NCI-H2107 (cell line): Measurements from ENCODE around the gene TJP2.
"Not testable (repeated sequence)": the region's sequence is repeated elsewhere in the genome, so short reads cannot be mapped to it uniquely, and the experiment has no call there.

Experiments used
- DNase-seq: peaks from one replicate; lab custom pipeline; 2025; lab: John Stamatoyannopoulos, UW

TJP2 gene

GRCh38 chr9:69158471-69158870, 15.6 kb upstream of the TJP2 start:
- DNase-seq = no peak

GRCh38 chr9:69164573-69164972, 9.5 kb upstream of the TJP2 start:
- DNase-seq = not testable (repeated sequence)

DNA sequence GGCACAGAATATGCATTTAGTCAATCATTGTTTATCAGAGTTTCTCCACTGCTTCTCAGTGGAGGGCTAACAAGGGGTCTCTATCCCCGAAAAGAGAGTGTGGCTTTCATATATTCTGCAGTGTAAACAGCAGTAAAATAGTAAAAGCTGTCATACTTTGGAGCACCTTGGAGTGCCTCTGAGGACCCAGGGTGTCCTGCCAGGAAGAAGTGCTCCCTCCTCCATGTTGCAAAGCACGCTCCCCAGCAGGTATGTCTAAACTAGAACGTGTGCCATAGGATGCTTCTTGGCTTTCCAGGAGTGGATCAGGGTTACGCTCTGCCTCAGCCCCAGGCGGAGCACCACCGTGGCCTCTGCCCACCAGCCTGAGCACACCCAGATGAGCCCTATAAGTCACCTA, 8.5 kb upstream of the TJP2 start:
- DNase-seq = no peak

GRCh38 chr9:69168709-69169217, 5.3 kb upstream of the TJP2 start:
- DNase-seq = no peak

DNA sequence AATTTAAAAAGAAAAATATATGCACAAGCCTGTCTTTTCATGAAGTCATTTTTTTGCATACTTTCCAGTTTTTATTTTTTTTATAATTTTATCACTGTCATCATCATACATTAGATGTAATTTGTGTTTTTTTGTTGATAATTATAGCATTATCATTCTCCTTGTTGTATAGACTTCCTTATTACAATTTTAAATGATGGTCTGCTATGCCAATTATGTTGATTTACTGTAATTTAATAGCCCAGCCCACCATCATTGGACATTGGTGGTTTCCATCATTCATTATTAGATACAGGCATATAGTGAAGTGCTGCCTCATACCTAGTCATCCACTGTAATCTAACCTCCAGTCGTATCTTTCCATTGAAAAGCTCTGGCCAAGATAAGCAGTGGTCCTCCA, 3.8 kb upstream of the TJP2 start:
- no peak for DNase-seq

DNA sequence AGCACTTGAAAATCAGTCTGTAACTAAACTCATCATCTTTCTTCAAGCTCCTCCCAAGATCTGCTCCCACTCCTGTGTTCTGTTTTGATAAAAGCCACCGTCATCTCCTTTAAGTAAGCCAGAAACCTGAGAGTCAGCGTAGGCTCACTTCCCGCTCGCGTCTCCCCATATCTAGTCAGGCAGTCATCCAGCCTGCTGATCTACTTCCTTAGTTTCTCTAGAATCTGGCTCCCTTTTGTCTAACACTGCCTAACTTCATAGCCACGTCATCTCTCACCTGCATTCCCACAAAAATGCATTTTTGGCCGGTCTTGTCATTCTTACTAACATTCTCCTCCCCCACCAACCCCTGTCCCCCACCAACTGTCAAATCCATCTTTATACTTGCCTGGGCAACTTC, 3.0 kb upstream of the TJP2 start:
- no peak for DNase-seq

DNA sequence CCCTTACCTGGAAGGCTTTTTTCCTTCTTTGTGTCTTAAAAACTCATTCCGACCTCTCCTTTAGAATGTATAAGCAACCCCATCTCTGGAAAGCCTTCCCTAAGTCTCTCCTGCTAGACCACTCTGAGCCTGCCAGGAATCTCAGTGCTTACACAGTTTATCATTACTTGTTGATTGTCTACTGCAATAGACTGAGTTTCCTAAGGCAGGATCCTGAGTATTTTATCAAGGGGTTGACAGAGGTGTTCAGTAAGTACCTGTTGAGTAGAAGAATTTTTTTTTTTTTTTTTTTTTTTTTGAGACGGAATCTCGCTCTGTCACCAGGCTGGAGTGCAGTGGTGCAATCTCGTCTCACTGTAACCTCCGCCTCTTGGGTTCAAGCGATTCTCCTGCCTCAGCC, 2.6 kb upstream of the TJP2 start:
- no peak for DNase-seq

- DNase-seq = no peak
Measured at GRCh38 chr9:69172895-69173294, 1.2 kb upstream of the TJP2 start.

GRCh38 chr9:69173497-69173890, 583 bp upstream of the TJP2 start:
- DNase-seq = no peak

DNA sequence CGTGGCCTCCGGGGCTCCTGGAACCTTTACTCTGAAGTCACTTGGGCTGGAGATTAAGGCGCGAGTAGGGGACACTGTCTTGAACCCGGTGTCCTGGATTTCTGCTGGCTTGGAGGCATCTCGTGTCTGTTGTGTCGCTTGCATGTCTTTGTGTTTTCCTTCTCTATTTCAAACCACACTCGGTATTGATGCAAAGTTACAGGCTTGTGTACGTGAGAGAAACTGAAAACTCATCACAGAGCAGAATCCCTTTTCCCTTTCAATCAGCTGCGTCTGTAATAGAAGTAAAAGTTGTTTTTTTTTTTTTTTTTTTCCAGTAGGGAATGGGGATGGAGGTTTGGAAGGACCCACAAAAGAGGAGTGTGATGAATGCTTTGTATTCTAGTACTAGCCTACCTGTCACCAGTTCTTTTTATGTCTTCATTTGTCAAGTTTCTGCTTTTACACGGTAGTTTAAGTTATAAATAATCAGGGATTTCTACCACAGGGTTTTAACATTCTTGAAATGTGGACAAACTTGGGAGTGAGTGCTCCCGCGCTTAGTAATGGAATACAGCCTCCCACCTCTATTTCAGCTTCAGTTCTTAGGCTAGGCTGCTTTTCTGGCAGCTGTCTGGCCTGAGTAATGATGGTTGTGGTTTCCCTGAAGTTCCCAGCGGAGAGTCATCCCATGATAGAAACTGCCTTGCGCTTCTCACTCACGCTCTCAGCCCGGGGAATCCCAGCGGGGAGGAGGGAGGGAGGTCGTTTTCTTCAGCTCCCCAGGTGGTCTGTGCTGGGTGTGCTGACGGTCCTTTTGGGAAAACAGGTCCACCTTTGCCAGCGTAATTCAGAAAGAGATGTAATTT, 763 bp downstream of the TJP2 start:
- no peak for DNase-seq

GRCh38 chr9:69175486-69175885, 1.4 kb downstream of the TJP2 start:
- DNase-seq = no peak

GRCh38 chr9:69176471-69177171, 2.5 kb downstream of the TJP2 start:
- DNase-seq = no peak

GRCh38 chr9:69178583-69179011, 4.5 kb downstream of the TJP2 start:
- no peak for DNase-seq

GRCh38 chr9:69179037-69179436, 5.0 kb downstream of the TJP2 start:
- DNase-seq = no peak

- no peak for DNase-seq
Measured at GRCh38 chr9:69180200-69180599, 6.1 kb downstream of the TJP2 start.

GRCh38 chr9:69180670-69181069, 6.6 kb downstream of the TJP2 start:
- no peak for DNase-seq

DNA sequence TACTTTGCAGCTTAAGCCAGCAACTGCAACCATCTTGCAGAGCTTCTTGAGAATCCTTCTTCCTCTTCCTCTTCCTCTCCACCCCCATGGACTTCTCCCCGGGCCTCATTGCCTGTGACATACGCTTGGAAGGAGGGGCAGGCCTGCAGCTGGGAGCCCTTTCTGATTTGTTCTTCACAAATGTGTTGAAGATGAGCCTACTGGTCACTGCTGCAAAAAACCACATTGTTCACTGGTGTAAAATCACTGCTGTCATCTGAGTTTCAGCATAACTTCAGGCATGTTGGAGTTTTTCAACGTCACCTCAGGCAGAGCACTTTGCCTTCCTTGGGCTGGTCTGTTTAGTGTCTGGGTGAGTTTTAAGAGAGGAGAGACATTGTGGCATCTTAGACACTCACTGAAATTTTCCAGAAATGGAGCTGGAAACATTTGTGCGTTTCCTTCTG, 7.9 kb downstream of the TJP2 start:
- no peak for DNase-seq

- no peak for DNase-seq
Measured at GRCh38 chr9:69184266-69184665, 10.2 kb downstream of the TJP2 start.

DNA sequence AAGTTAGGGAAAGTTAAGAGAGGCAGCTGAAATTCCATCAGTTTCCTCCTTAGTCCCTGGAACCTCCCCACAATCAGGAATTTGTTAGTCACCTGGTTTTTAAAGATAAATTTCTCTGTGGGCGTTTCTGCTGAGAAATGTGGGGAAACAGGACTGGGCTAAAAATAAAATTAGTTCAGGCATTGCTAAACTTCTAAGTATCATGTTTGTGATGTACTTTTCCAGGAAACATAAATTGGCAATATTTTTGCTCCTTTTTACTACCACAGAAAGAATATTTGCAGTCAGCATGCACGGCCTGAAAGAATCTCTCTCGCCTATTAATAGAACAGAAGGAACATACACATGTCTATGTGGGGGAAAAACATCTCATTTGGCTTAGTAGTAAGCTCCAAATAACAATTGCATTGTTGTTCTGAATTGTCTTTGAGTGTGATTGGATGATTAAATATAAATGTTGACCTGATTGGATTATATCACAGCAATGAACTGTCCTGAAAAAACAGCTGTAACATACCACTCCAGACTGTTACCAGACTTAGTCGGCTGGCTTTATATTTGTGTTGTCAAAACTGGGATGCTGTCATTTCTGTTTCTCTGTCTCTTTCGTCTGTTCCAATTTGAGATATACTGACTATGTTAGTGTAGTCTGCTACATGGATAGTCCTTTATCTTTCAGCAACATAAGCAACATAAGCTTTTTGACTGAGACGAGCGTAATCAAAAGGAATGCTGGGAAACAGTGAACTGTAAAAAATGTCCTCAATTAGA, 12.9 kb downstream of the TJP2 start:
- no peak for DNase-seq

GRCh38 chr9:69188975-69189374, 14.9 kb downstream of the TJP2 start:
- DNase-seq = no peak

GRCh38 chr9:69190086-69190862, 16.2 kb downstream of the TJP2 start:
- DNase-seq = no peak

DNA sequence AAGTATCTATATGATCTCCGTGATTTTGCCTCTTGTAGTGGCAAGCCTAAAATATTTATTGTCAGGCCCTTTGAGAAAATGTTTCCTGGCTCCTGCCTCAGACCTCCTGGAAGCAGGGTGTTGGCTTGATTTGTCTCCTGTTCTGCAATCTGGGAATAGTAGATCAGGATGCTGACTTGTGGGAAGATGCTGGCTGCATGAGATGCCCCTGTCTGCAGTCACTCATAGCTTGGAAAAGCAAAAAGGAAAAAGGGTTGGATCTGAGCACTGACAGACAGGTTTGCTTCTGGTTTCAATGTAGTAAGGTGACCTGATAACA, 16.7 kb downstream of the TJP2 start:
- no peak for DNase-seq
